ENCODE results near the gene COL1A1. TPM values are rescaled to one million over a fixed set of nuclear protein-coding genes. Genes with fewer than 3 reads are reported as not detected.

Gene COL1A1
- total RNA-seq, 2 donors from 2014 or later: 106 to 151 TPM

GRCh38 chr17:50180111-50180510 lies 21.3 kb downstream of the COL1A1 start:
- ATAC-seq (no peak), DNase-seq (no peak)
- intact Hi-C loops (cut with DNase I): no loop called here

GRCh38 chr17:50177983-50178834 lies 23.2 kb downstream of the COL1A1 start:
- ATAC-seq (peak; percentile 83 to 84), DNase-seq (peak; percentile 83)
- intact Hi-C loops (cut with DNase I): loop anchor here in 1 of 2 donors (10.0 kb wide), 1 partner anchor 63 kb away; no protein-coding TSS in a partner anchor

GRCh38 chr17:50177476-50177875 lies 24.0 kb downstream of the COL1A1 start:
- no peak for ATAC-seq
- intact Hi-C loops (cut with DNase I): loop anchor here in 1 of 2 donors (10.0 kb wide), 1 partner anchor 63 kb away; no protein-coding TSS in a partner anchor
- no peak for DNase-seq

GRCh38 chr17:50176559-50177357 lies 24.7 kb downstream of the COL1A1 start:
- DNase-seq: no peak
- no peak for ATAC-seq
- intact Hi-C loops (cut with DNase I): loop anchor here in 1 of 2 donors (10.0 kb wide), 1 partner anchor 62 kb away; no protein-coding TSS in a partner anchor

GRCh38 chr17:50175035-50175807 lies 26.2 kb downstream of the COL1A1 start:
- no peak for DNase-seq
- no peak for ATAC-seq
- intact Hi-C loops (cut with DNase I): loop anchor here in 1 of 2 donors (10.0 kb wide), 1 partner anchor 60 kb away; no protein-coding TSS in a partner anchor

- intact Hi-C loops (cut with DNase I): loop anchor here in 1 of 2 donors (10.0 kb wide), 1 partner anchor 60 kb away; no protein-coding TSS in a partner anchor
- ATAC-seq: no peak
- no peak for DNase-seq
These were observed 27.0 kb downstream of the COL1A1 start for GRCh38 chr17:50174444-50174843.

- intact Hi-C loops (cut with DNase I): loop anchor here in 1 of 2 donors (10.0 kb wide), 1 partner anchor 59 kb away; no protein-coding TSS in a partner anchor
- DNase-seq (no peak), ATAC-seq (peak; percentile 10 to 38)
These were observed 28.0 kb downstream of the COL1A1 start for GRCh38 chr17:50173335-50173941.

- no peak for ATAC-seq
- intact Hi-C loops (cut with DNase I): loop anchor here in 1 of 2 donors (10.0 kb wide), 1 partner anchor 58 kb away; no protein-coding TSS in a partner anchor
These were observed 28.5 kb downstream of the COL1A1 start for GRCh38 chr17:50172936-50173334.

GRCh38 chr17:50172130-50172529 lies 29.3 kb downstream of the COL1A1 start:
- ATAC-seq: no peak
- intact Hi-C loops (cut with DNase I): loop anchor here in 1 of 2 donors (10.0 kb wide), 1 partner anchor 57 kb away; no protein-coding TSS in a partner anchor
- no peak for DNase-seq

More at GRCh38 chr17:50172936-50173334, 28.5 kb downstream of the COL1A1 start:
- DNase-seq: no peak

GRCh38 chr17:50171371-50172071 lies 29.9 kb downstream of the COL1A1 start:
- DNase-seq (no peak), ATAC-seq (no peak)
- intact Hi-C loops (cut with DNase I): loop anchor here in 1 of 2 donors (10.0 kb wide), 1 partner anchor 57 kb away; no protein-coding TSS in a partner anchor

- peak in 1 of 2 donors; percentile 4 for ATAC-seq
- intact Hi-C loops (cut with DNase I): loop anchor here in 1 of 2 donors (10.0 kb wide), 1 partner anchor 56 kb away; no protein-coding TSS in a partner anchor
- no peak for DNase-seq
These were observed 30.6 kb downstream of the COL1A1 start for GRCh38 chr17:50170662-50171370.

- intact Hi-C loops (cut with DNase I): loop anchor here (10.0 kb wide), 1 partner anchor 55 kb away; no protein-coding TSS in a partner anchor
These were observed 31.5 kb downstream of the COL1A1 start for GRCh38 chr17:50169881-50170459.

GRCh38 chr17:50169121-50169764 lies 32.2 kb downstream of the COL1A1 start:
- DNase-seq: no peak
- ATAC-seq: peak in 1 of 2 donors; percentile 9
- intact Hi-C loops (cut with DNase I): loop anchor here in 1 of 2 donors (10.0 kb wide), 1 partner anchor 54 kb away; no protein-coding TSS in a partner anchor

More at GRCh38 chr17:50169881-50170459, 31.5 kb downstream of the COL1A1 start:
- ATAC-seq (no peak), DNase-seq (no peak)

- no peak for ATAC-seq
- no peak for DNase-seq
- intact Hi-C loops (cut with DNase I): loop anchor here in 1 of 2 donors (10.0 kb wide), 1 partner anchor 54 kb away; no protein-coding TSS in a partner anchor
These were observed 33.1 kb downstream of the COL1A1 start for GRCh38 chr17:50168319-50168718.

- intact Hi-C loops (cut with DNase I): loop anchor here in 1 of 2 donors (10.0 kb wide), 1 partner anchor 53 kb away; no protein-coding TSS in a partner anchor
- no peak for DNase-seq
These were observed 34.1 kb downstream of the COL1A1 start for GRCh38 chr17:50167371-50167770.

More at GRCh38 chr17:50167371-50167770, 34.1 kb downstream of the COL1A1 start:
- no peak for ATAC-seq

All from left cardiac atrium (tissue), 4 donors.